ENCODE results near the gene KLC1. TPM values are rescaled to one million over a fixed set of nuclear protein-coding genes. Genes with fewer than 3 reads are reported as not detected.

KLC1 gene
- total and polyA plus RNA-seq, 2 of the 13 experiments (the other 11 are each of a cell fraction or from before 2014, with no cell fraction given): 53.2 to 63.5 TPM

DNA sequence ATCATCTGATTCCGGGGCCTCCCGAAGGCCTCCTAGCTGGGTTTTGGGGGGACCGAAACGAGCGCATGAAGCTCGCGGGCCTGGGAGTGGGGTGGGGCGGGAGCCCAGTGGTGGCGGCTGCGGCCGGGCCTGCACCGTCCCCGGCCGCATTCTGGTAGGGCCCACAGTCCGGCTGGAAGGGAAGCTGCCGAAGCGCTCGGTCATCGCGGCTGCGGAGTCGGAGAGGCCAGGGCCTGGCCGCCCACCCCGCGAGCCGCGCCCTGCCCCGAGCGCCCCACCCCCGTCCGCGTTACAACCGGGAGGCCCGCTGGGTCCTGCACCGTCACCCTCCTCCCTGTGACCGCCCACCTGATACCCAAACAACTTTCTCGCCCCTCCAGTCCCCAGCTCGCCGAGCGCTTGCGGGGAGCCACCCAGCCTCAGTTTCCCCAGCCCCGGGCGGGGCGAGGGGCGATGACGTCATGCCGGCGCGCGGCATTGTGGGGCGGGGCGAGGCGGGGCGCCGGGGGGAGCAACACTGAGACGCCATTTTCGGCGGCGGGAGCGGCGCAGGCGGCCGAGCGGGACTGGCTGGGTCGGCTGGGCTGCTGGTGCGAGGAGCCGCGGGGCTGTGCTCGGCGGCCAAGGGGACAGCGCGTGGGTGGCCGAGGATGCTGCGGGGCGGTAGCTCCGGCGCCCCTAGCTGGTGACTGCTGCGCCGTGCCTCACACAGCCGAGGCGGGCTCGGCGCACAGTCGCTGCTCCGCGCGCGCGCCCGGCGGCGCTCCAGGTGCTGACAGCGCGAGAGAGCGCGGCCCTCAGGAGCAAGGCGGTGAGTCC lies at the start of gene KLC1 (continued):
- TF ChIP-seq ZNF543 (CRISPR knock-in tag; IDR thresholded peaks at IDR 0.05) (peak; percentile 57; the same call in 1 of the 2 replicates), ZFP1 (CRISPR knock-in tag; IDR thresholded peaks at IDR 0.05) (no peak), EEA1 (CRISPR knock-in tag; IDR thresholded peaks at IDR 0.05; ENCODE audit: borderline replicate concordance) (peak; percentile 94), JUND (CRISPR knock-in tag; IDR thresholded peaks at IDR 0.05) (peak; percentile 89), ATAD3A (CRISPR knock-in tag; IDR thresholded peaks at IDR 0.05) (no peak), KAT8 (CRISPR knock-in tag; IDR thresholded peaks at IDR 0.05) (peak; percentile 68; the same call in 1 of the 2 replicates), RAD51 (IDR thresholded peaks at IDR 0.05; ENCODE audit: borderline replicate concordance) (no peak), ZNF446 (CRISPR knock-in tag; IDR thresholded peaks at IDR 0.05) (peak; percentile 89), MAFF (IDR thresholded peaks at IDR 0.05; ENCODE audit: low read depth, low read length) (no peak), ELF3 (CRISPR knock-in tag; IDR thresholded peaks at IDR 0.05) (no peak), CBX1 (IDR thresholded peaks at IDR 0.05; ENCODE audit: low read depth) (no peak), ZNF713 (CRISPR knock-in tag; IDR thresholded peaks at IDR 0.05) (peak; percentile 51; the same call in 1 of the 2 replicates), ZNF562 (CRISPR knock-in tag; IDR thresholded peaks at IDR 0.05; ENCODE audit: borderline replicate concordance) (no peak), FOXK2 (IDR thresholded peaks at IDR 0.05) (no peak), SRF (IDR thresholded peaks at IDR 0.05; ENCODE audit: low read depth, low read length) (0 out of 2 replicates have a peak, but pooled peaks have one; percentile 14), TMF1 (CRISPR knock-in tag; IDR thresholded peaks at IDR 0.05; ENCODE audit: low read depth) (0 out of 2 replicates have a peak, but pooled peaks have one; percentile 31), POGZ (CRISPR knock-in tag; IDR thresholded peaks at IDR 0.05) (0 out of 2 replicates have a peak, but pooled peaks have one; percentile 28), CHD2 (IDR thresholded peaks at IDR 0.05; ENCODE audit: low read depth, low read length) (no peak), ZNF234 (CRISPR knock-in tag; conservative IDR thresholded peaks at IDR 0.05) (peak; percentile 45; the same call in 1 of the 2 replicates)
- TF ChIP-seq, protein P1, sequence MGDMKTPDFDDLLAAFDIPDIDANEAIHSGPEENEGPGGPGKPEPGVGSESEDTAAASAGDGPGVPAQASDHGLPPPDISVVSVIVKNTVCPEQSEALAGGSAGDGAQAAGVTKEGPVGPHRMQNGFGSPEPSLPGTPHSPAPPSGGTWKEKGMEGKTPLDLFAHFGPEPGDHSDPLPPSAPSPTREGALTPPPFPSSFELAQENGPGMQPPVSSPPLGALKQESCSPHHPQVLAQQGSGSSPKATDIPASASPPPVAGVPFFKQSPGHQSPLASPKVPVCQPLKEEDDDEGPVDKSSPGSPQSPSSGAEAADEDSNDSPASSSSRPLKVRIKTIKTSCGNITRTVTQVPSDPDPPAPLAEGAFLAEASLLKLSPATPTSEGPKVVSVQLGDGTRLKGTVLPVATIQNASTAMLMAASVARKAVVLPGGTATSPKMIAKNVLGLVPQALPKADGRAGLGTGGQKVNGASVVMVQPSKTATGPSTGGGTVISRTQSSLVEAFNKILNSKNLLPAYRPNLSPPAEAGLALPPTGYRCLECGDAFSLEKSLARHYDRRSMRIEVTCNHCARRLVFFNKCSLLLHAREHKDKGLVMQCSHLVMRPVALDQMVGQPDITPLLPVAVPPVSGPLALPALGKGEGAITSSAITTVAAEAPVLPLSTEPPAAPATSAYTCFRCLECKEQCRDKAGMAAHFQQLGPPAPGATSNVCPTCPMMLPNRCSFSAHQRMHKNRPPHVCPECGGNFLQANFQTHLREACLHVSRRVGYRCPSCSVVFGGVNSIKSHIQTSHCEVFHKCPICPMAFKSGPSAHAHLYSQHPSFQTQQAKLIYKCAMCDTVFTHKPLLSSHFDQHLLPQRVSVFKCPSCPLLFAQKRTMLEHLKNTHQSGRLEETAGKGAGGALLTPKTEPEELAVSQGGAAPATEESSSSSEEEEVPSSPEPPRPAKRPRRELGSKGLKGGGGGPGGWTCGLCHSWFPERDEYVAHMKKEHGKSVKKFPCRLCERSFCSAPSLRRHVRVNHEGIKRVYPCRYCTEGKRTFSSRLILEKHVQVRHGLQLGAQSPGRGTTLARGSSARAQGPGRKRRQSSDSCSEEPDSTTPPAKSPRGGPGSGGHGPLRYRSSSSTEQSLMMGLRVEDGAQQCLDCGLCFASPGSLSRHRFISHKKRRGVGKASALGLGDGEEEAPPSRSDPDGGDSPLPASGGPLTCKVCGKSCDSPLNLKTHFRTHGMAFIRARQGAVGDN (CRISPR knock-in tag; IDR thresholded peaks at IDR 0.05): peak; percentile 61
- TF ChIP-seq, protein P2, sequence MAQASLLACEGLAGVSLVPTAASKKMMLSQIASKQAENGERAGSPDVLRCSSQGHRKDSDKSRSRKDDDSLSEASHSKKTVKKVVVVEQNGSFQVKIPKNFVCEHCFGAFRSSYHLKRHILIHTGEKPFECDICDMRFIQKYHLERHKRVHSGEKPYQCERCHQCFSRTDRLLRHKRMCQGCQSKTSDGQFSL (CRISPR knock-in tag; IDR thresholded peaks at IDR 0.05): peak; percentile 76; the same call in 1 of the 2 replicates
- TF ChIP-seq, protein P3, sequence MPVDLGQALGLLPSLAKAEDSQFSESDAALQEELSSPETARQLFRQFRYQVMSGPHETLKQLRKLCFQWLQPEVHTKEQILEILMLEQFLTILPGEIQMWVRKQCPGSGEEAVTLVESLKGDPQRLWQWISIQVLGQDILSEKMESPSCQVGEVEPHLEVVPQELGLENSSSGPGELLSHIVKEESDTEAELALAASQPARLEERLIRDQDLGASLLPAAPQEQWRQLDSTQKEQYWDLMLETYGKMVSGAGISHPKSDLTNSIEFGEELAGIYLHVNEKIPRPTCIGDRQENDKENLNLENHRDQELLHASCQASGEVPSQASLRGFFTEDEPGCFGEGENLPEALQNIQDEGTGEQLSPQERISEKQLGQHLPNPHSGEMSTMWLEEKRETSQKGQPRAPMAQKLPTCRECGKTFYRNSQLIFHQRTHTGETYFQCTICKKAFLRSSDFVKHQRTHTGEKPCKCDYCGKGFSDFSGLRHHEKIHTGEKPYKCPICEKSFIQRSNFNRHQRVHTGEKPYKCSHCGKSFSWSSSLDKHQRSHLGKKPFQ (CRISPR knock-in tag; IDR thresholded peaks at IDR 0.05; ENCODE audit: insufficient replicate concordance): no peak
- TF ChIP-seq, protein P4, sequence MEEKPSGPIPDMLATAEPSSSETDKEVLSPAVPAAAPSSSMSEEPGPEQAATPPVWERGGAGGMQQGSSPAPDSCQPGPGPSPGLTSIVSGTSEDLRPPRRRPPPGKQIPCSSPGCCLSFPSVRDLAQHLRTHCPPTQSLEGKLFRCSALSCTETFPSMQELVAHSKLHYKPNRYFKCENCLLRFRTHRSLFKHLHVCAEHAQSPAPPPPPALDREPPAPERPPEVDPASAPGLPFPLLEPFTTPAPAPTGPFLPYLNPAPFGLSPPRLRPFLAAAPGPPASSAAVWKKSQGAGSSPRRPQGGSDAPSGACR (CRISPR knock-in tag; IDR thresholded peaks at IDR 0.05): no peak
- TF ChIP-seq, protein P5, sequence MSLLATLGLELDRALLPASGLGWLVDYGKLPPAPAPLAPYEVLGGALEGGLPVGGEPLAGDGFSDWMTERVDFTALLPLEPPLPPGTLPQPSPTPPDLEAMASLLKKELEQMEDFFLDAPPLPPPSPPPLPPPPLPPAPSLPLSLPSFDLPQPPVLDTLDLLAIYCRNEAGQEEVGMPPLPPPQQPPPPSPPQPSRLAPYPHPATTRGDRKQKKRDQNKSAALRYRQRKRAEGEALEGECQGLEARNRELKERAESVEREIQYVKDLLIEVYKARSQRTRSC (CRISPR knock-in tag; IDR thresholded peaks at IDR 0.05; ENCODE audit: low read depth): 0 out of 2 replicates have a peak, but pooled peaks have one; percentile 20

Data from HepG2 (cell line).